HG03520 (cell line): ENCODE measurements around the gene FBXL13.
"Not testable (repeated sequence)": the region's sequence is repeated elsewhere in the genome, so short reads cannot be mapped to it uniquely, and the experiment has no call there.

Experiments
- ATAC-seq: cut with Tn5 transposase; IDR thresholded peaks from one replicate; pipeline ENCODE4 v1.9.1; 2021; ENCODE audit warnings: mild to moderate bottlenecking, moderate library complexity; ENCODE audit not compliant: unreplicated experiment

Gene FBXL13

GRCh38 chr7:102869195-102869594, 205.4 kb downstream of the FBXL13 start:
- no peak for ATAC-seq

GRCh38 chr7:102866535-102867215, 207.9 kb downstream of the FBXL13 start:
- no peak for ATAC-seq

GRCh38 chr7:102864958-102865357, 209.6 kb downstream of the FBXL13 start:
- ATAC-seq, result no peak

- ATAC-seq, result no peak
Observed at GRCh38 chr7:102860351-102860811, 214.2 kb downstream of the FBXL13 start.

DNA sequence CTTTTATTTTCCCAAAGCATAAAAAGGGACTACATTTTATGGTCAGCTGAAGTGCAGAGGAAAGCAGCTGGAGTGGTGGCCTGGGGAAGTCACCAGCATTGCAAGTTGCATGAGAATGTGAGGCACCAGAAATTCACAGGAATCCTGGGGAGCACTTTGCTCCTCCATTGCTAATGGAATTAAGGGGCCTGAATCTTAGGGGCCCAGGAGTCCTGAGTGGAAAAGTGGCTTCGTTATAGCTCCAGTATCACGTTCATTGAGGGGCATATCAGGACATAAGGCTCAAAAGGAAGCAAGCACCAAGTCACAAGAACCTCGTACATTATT, 214.8 kb downstream of the FBXL13 start:
- no peak for ATAC-seq

DNA sequence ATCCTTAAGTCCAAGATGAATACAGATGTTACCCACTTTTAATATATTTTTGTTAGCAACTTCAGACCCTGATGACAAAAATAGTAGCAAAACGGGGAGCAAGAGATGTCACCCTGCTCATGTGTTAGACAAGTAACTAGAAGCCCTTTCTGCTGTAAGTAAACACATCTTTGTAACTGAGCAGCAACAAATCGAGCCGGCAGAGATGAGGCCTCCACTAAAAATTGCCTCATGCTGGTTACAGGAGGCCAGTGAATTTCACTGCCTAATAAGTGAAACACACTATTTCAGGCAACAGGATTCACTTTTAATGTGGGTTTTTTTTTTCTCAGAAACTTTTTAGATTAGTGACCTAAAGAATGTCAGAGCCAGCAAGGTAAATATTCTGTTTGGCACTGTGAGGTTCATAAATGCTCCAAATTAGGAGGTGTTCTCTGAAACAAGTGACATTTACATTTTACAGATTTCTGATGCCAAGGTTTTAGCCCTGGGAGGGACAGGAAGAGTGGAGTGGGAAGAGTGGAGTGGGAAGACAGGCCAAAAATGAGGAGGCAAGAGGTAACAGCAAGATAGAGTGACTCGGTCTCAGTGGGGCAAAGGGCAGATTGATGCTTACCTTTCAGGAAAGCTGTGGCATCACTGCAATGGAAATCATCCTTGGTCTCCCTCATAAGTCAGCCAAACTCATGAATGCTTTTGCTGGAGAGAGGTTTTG, 215.4 kb downstream of the FBXL13 start:
- no peak for ATAC-seq

DNA sequence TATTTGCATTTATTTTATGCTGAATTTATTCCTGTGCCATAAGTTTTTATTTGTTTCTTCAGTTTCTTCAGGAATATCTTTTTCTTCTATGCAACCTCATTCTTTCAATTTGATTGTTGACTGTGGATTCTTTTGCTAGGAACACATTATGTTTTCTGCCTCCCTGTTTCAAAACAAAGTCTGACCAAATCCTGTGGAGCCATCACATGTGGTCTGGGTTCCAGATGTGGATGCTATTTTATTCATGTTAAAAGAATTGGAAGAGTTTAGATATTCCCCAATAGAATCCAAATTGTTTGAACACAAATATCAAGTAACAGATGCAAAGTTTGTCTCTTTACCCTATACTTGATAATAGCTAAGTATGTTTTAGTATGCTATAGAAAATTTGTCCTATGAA, 218.6 kb downstream of the FBXL13 start:
- ATAC-seq, result no peak

DNA sequence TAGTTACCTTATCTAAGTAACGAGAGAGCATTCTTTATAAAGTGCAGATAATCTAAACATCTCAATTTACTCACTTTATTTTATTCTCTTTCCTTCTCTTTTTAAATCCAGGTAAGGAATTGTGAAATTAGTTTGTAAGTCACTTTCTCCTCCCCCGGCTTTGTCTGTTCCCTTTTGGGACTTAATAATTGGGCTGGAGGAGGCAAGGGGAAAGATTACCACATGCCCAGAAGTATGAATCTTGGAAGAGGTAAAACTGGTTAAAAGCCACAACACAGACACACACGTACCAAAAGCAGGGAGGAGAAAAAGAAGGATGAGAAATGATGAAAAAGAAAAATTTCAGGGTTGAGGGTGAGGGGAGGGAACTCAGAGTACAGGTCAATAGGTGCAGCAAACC, 225.1 kb downstream of the FBXL13 start:
- ATAC-seq, result no peak

GRCh38 chr7:102849079-102849478, 225.5 kb downstream of the FBXL13 start:
- no peak for ATAC-seq

DNA sequence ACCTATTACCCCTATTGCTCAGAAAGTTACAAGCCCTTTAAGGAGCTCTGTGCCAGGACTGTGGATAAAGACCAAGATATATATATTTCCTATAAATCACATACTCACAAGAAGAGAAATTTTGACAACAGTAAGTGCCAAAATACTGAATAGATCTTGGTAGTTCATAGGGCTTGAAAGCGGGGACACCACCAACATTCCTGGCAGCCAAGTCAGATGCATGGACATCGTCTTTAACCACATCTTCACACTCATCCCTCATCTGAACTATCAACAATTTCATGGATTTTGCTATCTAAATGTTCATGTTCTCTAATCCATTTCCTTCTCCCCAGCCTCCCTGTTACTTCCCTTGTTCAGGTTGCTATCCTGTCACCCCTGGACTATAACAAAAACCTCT, 229.2 kb downstream of the FBXL13 start:
- no peak for ATAC-seq

DNA sequence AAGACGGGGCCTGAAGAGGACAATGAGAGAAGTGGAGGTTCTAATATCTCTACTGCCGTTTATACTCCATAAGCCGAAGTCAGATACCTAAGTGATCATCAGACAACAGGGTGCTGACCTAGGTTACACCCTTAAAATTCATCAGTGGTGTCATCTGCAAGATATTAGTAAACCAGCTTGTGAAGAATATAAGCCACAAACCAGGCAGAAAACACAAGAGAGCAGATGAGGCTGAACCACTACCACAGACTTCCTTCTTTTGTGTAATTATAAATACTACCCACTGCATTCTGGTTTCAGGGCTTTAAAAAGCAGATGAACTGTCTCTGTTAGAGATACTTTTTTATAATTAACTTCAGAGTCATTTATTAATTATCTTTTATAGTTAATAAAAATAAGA, 230.7 kb downstream of the FBXL13 start:
- ATAC-seq, result peak; percentile 85

GRCh38 chr7:102842284-102842683, 232.3 kb downstream of the FBXL13 start:
- no peak for ATAC-seq

DNA sequence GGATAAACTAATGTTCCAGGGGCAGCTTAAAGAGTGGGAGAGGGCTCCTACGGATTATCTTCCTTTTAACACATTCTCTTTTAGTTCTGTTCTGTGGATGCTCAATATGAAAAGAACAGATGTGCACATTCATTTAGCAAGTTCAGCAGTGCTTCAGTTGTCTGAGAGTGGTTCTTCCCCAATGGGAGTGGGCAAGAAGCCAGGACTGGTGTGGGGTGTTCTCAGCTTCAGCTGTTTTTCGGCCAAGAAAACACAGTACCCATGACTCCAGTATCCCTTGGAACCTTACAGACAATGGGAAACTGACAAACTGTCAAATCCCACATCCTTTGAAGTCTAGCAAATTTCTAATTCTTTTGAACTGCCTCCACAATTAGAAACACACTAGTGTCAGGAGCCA, 233.3 kb downstream of the FBXL13 start:
- no peak for ATAC-seq

DNA sequence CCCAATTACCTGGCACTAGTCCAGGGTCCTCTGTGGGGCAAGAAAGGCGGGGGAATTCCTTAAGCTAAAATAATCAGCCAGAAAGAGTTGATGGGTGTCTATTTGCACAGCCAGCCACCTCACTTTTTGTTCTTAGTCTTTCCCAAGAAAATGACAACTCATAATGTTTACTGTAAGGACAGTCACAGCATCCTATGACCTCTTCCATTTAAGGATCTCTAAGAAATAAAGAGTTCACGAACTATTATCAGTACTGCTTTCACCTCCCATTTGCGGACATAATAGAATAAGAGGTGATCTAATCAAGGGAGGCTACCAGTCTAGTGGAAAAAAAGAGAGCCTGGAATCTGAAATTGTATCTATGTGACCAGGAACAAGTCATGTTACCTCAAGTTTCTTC, 234.2 kb downstream of the FBXL13 start:
- ATAC-seq, result no peak

DNA sequence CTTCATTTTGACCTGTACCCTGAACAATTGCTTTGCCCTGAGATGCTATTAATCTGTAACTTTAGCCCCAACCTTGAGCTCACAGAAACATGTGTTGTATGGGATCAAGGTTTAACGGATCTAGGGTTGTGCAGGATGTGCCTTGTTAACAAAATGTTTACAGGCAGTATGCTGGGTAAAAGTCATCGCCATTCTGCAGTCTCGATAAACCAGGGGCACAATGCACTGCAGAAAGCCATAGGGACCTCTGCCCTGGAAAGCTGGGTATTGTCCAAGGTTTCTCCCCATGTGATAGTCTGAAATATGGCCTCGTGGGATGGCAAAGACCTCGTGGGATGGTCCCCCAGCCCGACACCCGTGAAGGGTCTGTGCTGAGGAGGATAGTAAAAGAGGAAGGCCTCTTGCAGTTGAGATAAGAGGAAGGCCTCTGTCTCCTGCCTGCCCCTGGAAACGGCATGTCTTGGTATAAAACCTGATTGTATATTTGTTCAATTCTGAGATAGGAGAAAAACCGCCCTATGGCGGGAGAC, 236.0 kb downstream of the FBXL13 start:
- ATAC-seq, result not testable (repeated sequence)

DNA sequence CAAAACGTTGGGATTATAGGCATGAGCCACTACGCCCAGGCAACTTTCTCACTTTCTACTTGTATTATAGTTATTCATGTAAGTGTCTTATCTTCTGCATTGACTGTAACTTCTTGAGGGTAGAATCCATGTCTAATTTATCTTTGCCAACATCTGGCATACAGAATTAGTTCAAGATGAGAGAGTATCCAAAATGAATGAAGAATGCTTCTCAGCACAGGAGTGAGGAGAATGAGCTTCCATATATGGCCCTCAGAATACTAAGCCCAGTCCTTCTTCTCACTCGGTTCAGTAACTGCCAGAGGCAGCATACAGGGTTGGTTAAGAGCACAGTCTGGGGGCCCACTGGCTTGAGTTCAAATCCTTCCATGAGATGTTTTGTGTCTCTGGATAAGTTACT, 236.8 kb downstream of the FBXL13 start:
- no peak for ATAC-seq

GRCh38 chr7:102836977-102837376, 237.6 kb downstream of the FBXL13 start:
- no peak for ATAC-seq

- ATAC-seq, result no peak
Observed at GRCh38 chr7:102836191-102836919, 238.2 kb downstream of the FBXL13 start.

GRCh38 chr7:102834999-102835398, 239.6 kb downstream of the FBXL13 start:
- ATAC-seq, result peak; percentile 90

DNA sequence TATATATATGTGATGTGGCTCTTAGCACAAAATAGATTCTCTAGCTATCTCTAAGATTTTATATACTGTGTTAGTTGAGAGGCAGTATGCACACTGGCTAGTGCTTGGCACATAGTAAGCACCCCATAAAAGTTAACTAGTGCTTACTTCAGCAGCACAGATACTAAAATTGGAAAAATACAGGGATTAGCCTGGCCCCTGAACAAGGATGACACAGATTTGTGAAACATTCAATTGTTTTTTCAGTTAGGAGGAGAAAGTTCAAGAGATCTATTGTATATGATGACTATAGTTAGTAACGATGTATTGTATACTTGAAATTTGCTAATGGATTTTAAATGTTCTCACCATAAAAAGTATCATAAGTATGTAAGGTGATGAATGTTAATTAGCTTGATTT, 240.1 kb downstream of the FBXL13 start:
- no peak for ATAC-seq

DNA sequence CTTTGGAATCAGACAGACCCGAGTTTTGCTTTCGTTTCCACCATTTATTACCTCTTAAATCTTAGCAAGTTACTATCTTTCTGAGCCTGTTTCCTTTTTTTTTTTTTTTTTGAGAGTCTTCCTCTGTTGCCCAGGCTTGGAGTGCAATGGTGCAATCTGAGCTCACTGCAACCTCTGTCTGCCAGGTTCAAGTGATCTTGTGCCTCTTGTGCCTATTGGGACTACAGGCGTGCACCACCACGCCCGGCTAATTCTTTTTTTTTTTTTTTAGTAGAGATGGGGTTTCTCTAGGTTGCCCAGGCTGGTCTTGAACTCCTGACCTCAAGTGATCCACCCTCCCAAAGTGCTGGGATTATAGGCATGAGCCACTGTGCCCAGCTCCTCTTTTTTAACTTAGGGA, 241.3 kb downstream of the FBXL13 start:
- no peak for ATAC-seq

- ATAC-seq, result no peak
Observed at GRCh38 chr7:102832674-102833073, 241.9 kb downstream of the FBXL13 start.
